GM20431 (cell line): Measurements from ENCODE around the gene IGFBP4.
"Not testable (repeated sequence)": the region's sequence is repeated elsewhere in the genome, so short reads cannot be mapped to it uniquely, and the experiment has no call there.

Experiments
- in situ Hi-C: fragments of 300-500 bp; cut with MseI, MboI; formaldehyde crosslinking; loops from one replicate; pipeline ENCODE4 v1.15.0; 2020; ENCODE audit warnings: low sequenced_read_pairs; ENCODE audit not compliant: unreplicated experiment

IGFBP4 gene

GRCh38 chr17:40443196-40443987, at the start of gene IGFBP4:
IGFBP4 (plus strand) TSS chr17:40443450; CDS start chr17:40443736, 286 bp downstream.
- in situ Hi-C loops, result no loop called here

GRCh38 chr17:40399185-40399584, 44.1 kb upstream of the IGFBP4 start:
- in situ Hi-C loops, result no loop called here

- in situ Hi-C loops, result no loop called here
Measured at GRCh38 chr17:40402668-40403067, 40.6 kb upstream of the IGFBP4 start.

GRCh38 chr17:40404003-40404402, 39.2 kb upstream of the IGFBP4 start:
- in situ Hi-C loops, result no loop called here

GRCh38 chr17:40407460-40407859, 35.8 kb upstream of the IGFBP4 start:
- in situ Hi-C loops, result no loop called here

- in situ Hi-C loops, result not testable (repeated sequence)
Measured at GRCh38 chr17:40409540-40409939, 33.7 kb upstream of the IGFBP4 start.

GRCh38 chr17:40410082-40410481, 33.2 kb upstream of the IGFBP4 start:
- in situ Hi-C loops, result no loop called here

- in situ Hi-C loops, result no loop called here
Measured at GRCh38 chr17:40411821-40412220, 31.4 kb upstream of the IGFBP4 start.

- in situ Hi-C loops, result no loop called here
Measured at GRCh38 chr17:40412880-40413279, 30.4 kb upstream of the IGFBP4 start.

- in situ Hi-C loops, result not testable (repeated sequence)
Measured at GRCh38 chr17:40414312-40414711, 28.9 kb upstream of the IGFBP4 start.

GRCh38 chr17:40415390-40415789, 27.9 kb upstream of the IGFBP4 start:
- in situ Hi-C loops, result no loop called here

- in situ Hi-C loops, result no loop called here
Measured at GRCh38 chr17:40416671-40417070, 26.6 kb upstream of the IGFBP4 start.

GRCh38 chr17:40417258-40417608, 26.0 kb upstream of the IGFBP4 start:
- in situ Hi-C loops, result no loop called here

- in situ Hi-C loops, result no loop called here
Measured at GRCh38 chr17:40417609-40418427, 25.4 kb upstream of the IGFBP4 start, which contains the start of gene TOP2A. TOP2A (minus strand) TSS chr17:40417896; CDS start chr17:40417791, 105 bp downstream.

GRCh38 chr17:40418428-40418706, 24.9 kb upstream of the IGFBP4 start:
- in situ Hi-C loops, result no loop called here

- in situ Hi-C loops, result no loop called here
Measured at GRCh38 chr17:40419559-40420331, 23.5 kb upstream of the IGFBP4 start.

- in situ Hi-C loops, result no loop called here
Measured at GRCh38 chr17:40422990-40423633, 20.1 kb upstream of the IGFBP4 start.

GRCh38 chr17:40425741-40426140, 17.5 kb upstream of the IGFBP4 start:
- in situ Hi-C loops, result no loop called here

- in situ Hi-C loops, result no loop called here
Measured at GRCh38 chr17:40427002-40427491, 16.2 kb upstream of the IGFBP4 start.
